Measurements from ENCODE around the gene SMIM27. TPM values are rescaled to one million over a fixed set of nuclear protein-coding genes. Genes with fewer than 3 reads are reported as not detected.

Gene SMIM27
- total RNA-seq, 1 experiment from 2014 or later = 15.7 TPM

DNA sequence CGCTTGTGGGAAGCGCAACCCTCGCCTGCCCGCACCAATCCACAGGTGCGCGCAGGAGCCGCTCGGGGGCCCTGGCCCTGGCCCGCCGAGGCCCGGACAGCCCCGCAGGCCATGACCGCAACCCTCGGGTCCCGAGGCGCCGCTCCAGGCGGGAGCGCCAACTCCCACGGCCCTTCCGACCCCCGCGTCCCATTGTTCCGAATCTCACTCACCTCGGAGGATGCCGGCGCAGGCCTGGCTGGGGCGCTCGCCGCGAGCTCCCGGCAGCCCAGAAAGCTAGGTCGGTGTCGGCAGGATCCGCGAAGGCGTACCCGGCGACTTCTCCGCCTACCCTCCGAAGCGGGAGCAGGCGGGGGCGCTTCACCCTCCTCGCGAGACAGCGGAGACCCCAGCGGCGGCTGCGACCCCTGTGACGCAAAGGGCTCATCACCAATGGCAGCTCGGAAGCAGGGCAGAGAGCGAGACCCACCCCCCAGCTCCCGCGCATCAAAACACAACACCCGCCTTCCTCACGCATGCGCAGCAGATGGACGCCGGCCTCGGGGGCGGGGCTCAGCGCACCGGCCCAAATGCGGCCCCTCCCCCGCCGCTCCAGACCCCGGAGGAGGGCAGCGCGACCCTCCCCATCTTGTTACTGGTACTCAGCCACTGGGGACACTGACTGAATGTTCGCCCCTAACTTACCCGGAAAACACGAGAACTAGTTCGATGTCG, 1.4 kb upstream of the SMIM27 start:
- H3K56ac ChIP-seq (ENCODE audit: insufficient read length, low read depth, low read length) = no peak overlapping the region
- no peaks in the 10 kb centered on the region; the same call in 1 of the 2 replicates for H3K27me3 Mint-ChIP-seq (ENCODE audit: low read depth)
- H3K14ac ChIP-seq (ENCODE audit: insufficient read depth, low read length) = peak overlapping the region; percentile 55
- H4K5ac ChIP-seq (ENCODE audit: insufficient read length, low read depth, low read length) = no peak overlapping the region
- H2AFZ ChIP-seq (ENCODE audit: low read length) = no peak overlapping the region
- no peak overlapping the region for H3K23ac ChIP-seq (ENCODE audit: insufficient read length, low read depth, low read length)
- no peaks in the 10 kb centered on the region; the same call in 1 of the 2 replicates for H3K4me1 ChIP-seq (ENCODE audit: insufficient read depth, low read length)
- no peak overlapping the region for H2BK120ac ChIP-seq (ENCODE audit: low read depth, low read length, poor library complexity, severe bottlenecking)
- no peak overlapping the region for H2BK12ac ChIP-seq (ENCODE audit: insufficient read length, low read depth, low read length)
- peak overlapping the region; percentile 52 for H3K18ac ChIP-seq (ENCODE audit: insufficient read length, low read depth, low read length)
- peaks cover 31% of the 10 kb centered on the region for H3K79me2 ChIP-seq (ENCODE audit: insufficient read depth, low read length)
- H3K9ac ChIP-seq (ENCODE audit: extremely low read depth, insufficient read length, low read length) = peak overlapping the region; percentile 94
- no peaks in the 10 kb centered on the region for H3K79me1 ChIP-seq (ENCODE audit: insufficient read depth, low read depth, low read length, poor library complexity, severe bottlenecking)
- no peak overlapping the region for H3T11ph ChIP-seq (ENCODE audit: low read length)
- H3K9me3 ChIP-seq (ENCODE audit: control insufficient read depth, low read depth, low read length) = no peaks in the 10 kb centered on the region
- DNase-seq = peak; percentile 99
- peak overlapping the region; percentile 94 for H3K4me2 ChIP-seq (ENCODE audit: insufficient read depth, insufficient read length, low read length)
- no peaks in the 10 kb centered on the region; a peak in 1 of 5 replicates for H3K9me3 Mint-ChIP-seq
- no peaks in the 10 kb centered on the region for H3K23me2 ChIP-seq (ENCODE audit: insufficient read length, low read depth, low read length, poor library complexity, severe bottlenecking)
- H3K27me3 ChIP-seq (ENCODE audit: insufficient read depth, low read length) = no peaks in the 10 kb centered on the region
- H2BK5ac ChIP-seq (ENCODE audit: insufficient read length, low read length) = no peak overlapping the region
- H2AK5ac ChIP-seq (ENCODE audit: insufficient read length, low read length) = no peak overlapping the region
- peak overlapping the region; percentile 55 for H3K27ac ChIP-seq (ENCODE audit: insufficient read length, low read depth, low read length)
- no peak overlapping the region for H2BK20ac ChIP-seq (ENCODE audit: low read depth, low read length, poor library complexity, severe bottlenecking)
- H4K20me1 ChIP-seq (ENCODE audit: control insufficient read depth, insufficient read depth, insufficient read length) = no peaks in the 10 kb centered on the region
- peak overlapping the region; percentile 97 to 100 (median 99) for H3K27ac Mint-ChIP-seq
- TF ChIP-seq, protein P1, sequence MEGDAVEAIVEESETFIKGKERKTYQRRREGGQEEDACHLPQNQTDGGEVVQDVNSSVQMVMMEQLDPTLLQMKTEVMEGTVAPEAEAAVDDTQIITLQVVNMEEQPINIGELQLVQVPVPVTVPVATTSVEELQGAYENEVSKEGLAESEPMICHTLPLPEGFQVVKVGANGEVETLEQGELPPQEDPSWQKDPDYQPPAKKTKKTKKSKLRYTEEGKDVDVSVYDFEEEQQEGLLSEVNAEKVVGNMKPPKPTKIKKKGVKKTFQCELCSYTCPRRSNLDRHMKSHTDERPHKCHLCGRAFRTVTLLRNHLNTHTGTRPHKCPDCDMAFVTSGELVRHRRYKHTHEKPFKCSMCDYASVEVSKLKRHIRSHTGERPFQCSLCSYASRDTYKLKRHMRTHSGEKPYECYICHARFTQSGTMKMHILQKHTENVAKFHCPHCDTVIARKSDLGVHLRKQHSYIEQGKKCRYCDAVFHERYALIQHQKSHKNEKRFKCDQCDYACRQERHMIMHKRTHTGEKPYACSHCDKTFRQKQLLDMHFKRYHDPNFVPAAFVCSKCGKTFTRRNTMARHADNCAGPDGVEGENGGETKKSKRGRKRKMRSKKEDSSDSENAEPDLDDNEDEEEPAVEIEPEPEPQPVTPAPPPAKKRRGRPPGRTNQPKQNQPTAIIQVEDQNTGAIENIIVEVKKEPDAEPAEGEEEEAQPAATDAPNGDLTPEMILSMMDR (conservative IDR thresholded peaks at IDR 0.05) = no peak; the same call in 2 of the 3 replicates
- H3K36me3 Mint-ChIP-seq (ENCODE audit: insufficient read depth in 1 of 3, low read depth in 3 of 3) = peaks cover 17 to 32% (median 30%) of the 10 kb centered on the region in 3 experiments
- H4K8ac ChIP-seq (replicated peaks; ENCODE audit: insufficient read length, low read depth, low read length) = no peak overlapping the region
- H3K4me3 Mint-ChIP-seq = peak overlapping the region; percentile 87 to 97
- no peak overlapping the region for H2BK15ac ChIP-seq (ENCODE audit: low read depth, low read length)
- no peak overlapping the region for H4K91ac ChIP-seq (ENCODE audit: insufficient read length, low read depth, low read length)
- no CpG with 5 or more reads among the region's 75 CpGs for WGBS (ENCODE audit: extremely low coverage, insufficient read length, low lambda C conversion rate)
- peaks cover 14 to 28% of the 10 kb centered on the region in 2 experiments for H3K4me1 Mint-ChIP-seq
- H3K4ac ChIP-seq (ENCODE audit: low read depth, low read length) = peak overlapping the region; percentile 8; the same call in 1 of the 2 replicates
